IMR-90 (cell line): ENCODE results near the gene RAB34. TPM values are rescaled to one million over a fixed set of nuclear protein-coding genes. Genes with fewer than 3 reads are reported as not detected.

Experiments
- ATAC-seq: fragments of 200-7000 bp; cut with Tn5 transposase; 2 replicates; pipeline ENCODE4 v1.9.1; 2020; ENCODE audit warnings: low read depth, mild to moderate bottlenecking, moderate library complexity
- BruUV-seq: library from RNA; stranded (reverse); fragments of 400-500 nt; replicated peaks from 2 replicates; lab custom pipeline; 2021; lab: Mats Ljungman, UMichigan
- CTCF ChIA-PET: fragments of 300-600 bp; formaldehyde crosslinking; extraction: SDS; loops from one replicate; lab custom pipeline; 2021; ENCODE audit warnings: antibody characterized with exemption; lab: Yijun Ruan, JAX
- POLR2A ChIA-PET: fragments of 300-600 bp; sonication (Branson Sonifier 250); formaldehyde crosslinking; loops from one replicate; lab custom pipeline; 2022; ENCODE audit warnings: antibody characterized with exemption; ENCODE audit not compliant: unreplicated experiment; lab: Charles Lee
- DNase-seq: peaks from one replicate; pipeline ENCODE4 v3.0.0; 2013
- H2AFZ ChIP-seq: replicated peaks from 2 replicates; pipeline ENCODE3; 2013; ENCODE audit warnings: low read length, mild to moderate bottlenecking; ENCODE audit not compliant: poor library complexity
- H2AK5ac ChIP-seq: 2 replicates; pipeline ENCODE4 v1.6.1; 2013; ENCODE audit warnings: low read depth, low read length, inconsistent platforms
- H2AK9ac ChIP-seq: replicated peaks from 2 replicates; pipeline ENCODE3; 2013; ENCODE audit warnings: mild to moderate bottlenecking, low read depth, low read length, moderate library complexity; ENCODE audit not compliant: poor library complexity
- H2BK120ac ChIP-seq: 2 replicates; pipeline ENCODE4 v1.6.1; 2013; ENCODE audit warnings: low read depth, low read length, inconsistent platforms
- H2BK15ac ChIP-seq: 3 replicates; pipeline ENCODE4 v1.6.1; 2013; ENCODE audit warnings: low read depth, low read length, inconsistent platforms
- H2BK20ac ChIP-seq: 2 replicates; pipeline ENCODE4 v1.6.1; 2013; ENCODE audit warnings: low read depth, mild to moderate bottlenecking, inconsistent platforms, low read length, moderate library complexity
- H2BK5ac ChIP-seq: 2 replicates; pipeline ENCODE4 v1.6.1; 2013; ENCODE audit warnings: mild to moderate bottlenecking, low read depth, low read length, inconsistent platforms; ENCODE audit not compliant: poor library complexity, severe bottlenecking
- H3K14ac ChIP-seq: replicated peaks from 2 replicates; pipeline ENCODE4 v1.6.1; 2013; ENCODE audit warnings: low read depth, low read length, inconsistent platforms
- H3K18ac ChIP-seq: 2 replicates; pipeline ENCODE4 v1.6.1; 2013; ENCODE audit warnings: low read depth, low read length, control low read depth
- H3K23ac ChIP-seq: 2 replicates; pipeline ENCODE4 v1.6.1; 2013; ENCODE audit warnings: low read depth, low read length, inconsistent platforms
- H3K27ac ChIP-seq: 2 replicates; pipeline ENCODE4 v1.5.1; 2013; ENCODE audit warnings: mild to moderate bottlenecking, control low read depth, low read length; ENCODE audit not compliant: insufficient read depth
- H3K27me3 ChIP-seq: 2 replicates; pipeline ENCODE4 v1.6.1; 2013; ENCODE audit warnings: low read length; ENCODE audit not compliant: control insufficient read depth, insufficient read depth
- H3K36me3 ChIP-seq: 2 replicates; pipeline ENCODE4 v1.6.1; 2013; ENCODE audit warnings: low read length, mixed read lengths; ENCODE audit not compliant: control insufficient read depth, insufficient read depth
- H3K4ac ChIP-seq: 2 replicates; pipeline ENCODE4 v1.6.1; 2013; ENCODE audit warnings: low read depth, low read length, inconsistent platforms
- H3K4me1 ChIP-seq: 2 replicates; pipeline ENCODE4 v1.6.1; 2013; ENCODE audit warnings: low read length, mixed read lengths; ENCODE audit not compliant: control insufficient read depth, insufficient read depth
- H3K4me2 ChIP-seq: 2 replicates; pipeline ENCODE4 v1.6.1; 2013; ENCODE audit warnings: low read depth, mild to moderate bottlenecking, control low read depth, low read length, moderate library complexity
- H3K4me3 ChIP-seq: 2 replicates; pipeline ENCODE4 v1.5.1; 2013; ENCODE audit warnings: low read depth, mild to moderate bottlenecking, control low read depth, low read length, moderate library complexity; ENCODE audit not compliant: insufficient read depth
- H3K56ac ChIP-seq: 2 replicates; pipeline ENCODE4 v1.6.1; 2013; ENCODE audit warnings: low read length, inconsistent platforms; ENCODE audit not compliant: insufficient read depth; ENCODE audit errors: extremely low read depth
- H3K79me1 ChIP-seq, 2 experiments: 2 replicates each; pipeline ENCODE4 v1.6.1; 2013; ENCODE audit warnings: low read length in 2 of 2, inconsistent platforms in 1 of 2, low read depth in 1 of 2
- H3K9ac ChIP-seq: 2 replicates; pipeline ENCODE4 v1.6.1; 2013; ENCODE audit warnings: low read depth, low read length, control low read depth
- H3K9me1 ChIP-seq: 2 replicates; pipeline ENCODE4 v1.6.1; 2013; ENCODE audit warnings: low read length, inconsistent platforms; ENCODE audit not compliant: insufficient read depth
- H3K9me3 ChIP-seq: 2 replicates; pipeline ENCODE4 v1.6.1; 2013; ENCODE audit warnings: low read length; ENCODE audit not compliant: control insufficient read depth, insufficient read depth
- H4K20me1 ChIP-seq: 2 replicates; pipeline ENCODE4 v1.6.1; 2013; ENCODE audit warnings: low read length, inconsistent platforms; ENCODE audit not compliant: insufficient read depth
- H4K5ac ChIP-seq: 2 replicates; pipeline ENCODE4 v1.6.1; 2013; ENCODE audit warnings: mild to moderate bottlenecking, low read depth, low read length, control low read depth
- H4K8ac ChIP-seq, 2 experiments: 2 replicates each; pipeline ENCODE4 v1.6.1; 2013; ENCODE audit warnings: low read depth in 2 of 2, low read length in 2 of 2, control low read depth in 1 of 2, inconsistent platforms in 1 of 2
- H4K91ac ChIP-seq: 2 replicates; pipeline ENCODE4 v1.6.1; 2013; ENCODE audit warnings: low read depth, low read length, inconsistent platforms; ENCODE audit not compliant: insufficient read depth
- MAZ ChIP-seq: IDR thresholded peaks from 2 replicates; pipeline ENCODE4 v1.6.1; 2012; ENCODE audit warnings: low read depth, mild to moderate bottlenecking, low read length, improper control_type of control experiment, moderate library complexity, borderline replicate concordance
- SMC3 ChIP-seq: fragments of 150-350 bp; IDR thresholded peaks from 2 replicates; pipeline ENCODE4 v1.6.1; 2016; ENCODE audit warnings: low read depth, mild to moderate bottlenecking, antibody characterized with exemption, low read length, moderate library complexity
- WGBS, 2 experiments: methylation state at CpG; one replicate each; pipeline versions ENCODE4 v1.1.5 to v1.1.7; 2013; ENCODE audit warnings: missing lambda C conversion rate in 2 of 2; ENCODE audit not compliant: insufficient read length in 1 of 2; ENCODE audit errors: extremely low coverage in 2 of 2; 5-methylcytosine and 5-hydroxymethylcytosine counted together
- dilution Hi-C: fragments of 300-500 bp; cut with HindIII; formaldehyde crosslinking; loops from one replicate; pipeline ENCODE4 v1.14.3; 2018; ENCODE audit warnings: low sequenced_read_pairs; ENCODE audit not compliant: unreplicated experiment
- in situ Hi-C: fragments of 300-500 bp; cut with MboI; formaldehyde crosslinking; loops from 3 replicates; pipeline ENCODE4 v1.14.3; 2019; ENCODE audit warnings: low sequenced_read_pairs, inconsistent platforms, mixed read lengths
- intact Hi-C: fragments of 100-400 bp; cut with micrococcal nuclease; formaldehyde crosslinking; loops from 2 replicates; pipeline ENCODE4 v1.10.0; 2022
- polyA plus RNA-seq, 3 experiments: library from polyadenylated mRNA; depleted of rRNA; stranded (reverse); fragments of >200 nt; gene quantifications; 2 replicates each; pipeline ENCODE4 v1.2.3, GENCODE V29; 2012; ENCODE audit warnings: low replicate concordance in 1 of 3
- total RNA-seq: library from RNA; depleted of rRNA; stranded (reverse); fragments of >200 nt; gene quantifications from 2 replicates; pipeline ENCODE4 v1.2.3, GENCODE V29; 2012

RAB34 gene
- total and polyA plus RNA-seq, 2 of the 4 experiments (the other 2 are of a cell fraction), result 351 to 387 TPM

GRCh38 chr17:28744104-28744971, 26.7 kb upstream of the RAB34 start:
- peak overlapping the region; percentile 100 for H2AK9ac ChIP-seq
- peak overlapping the region; percentile 96 for H2BK5ac ChIP-seq
- H3K4ac ChIP-seq, result peak overlapping the region; percentile 96
- peaks cover 17% of the 10 kb centered on the region; the same call in 1 of the 2 replicates for H3K9me1 ChIP-seq
- dilution Hi-C loops (no loop called here), intact Hi-C loops (no loop called here), in situ Hi-C loops (no loop called here)
- peak overlapping the region; percentile 28; the same call in 1 of the 2 replicates for H2BK120ac ChIP-seq
- peak overlapping the region; percentile 91 for H4K91ac ChIP-seq
- no peaks in the 10 kb centered on the region for H3K27me3 ChIP-seq
- peak overlapping the region; percentile 92 for H3K4me2 ChIP-seq
- ChIA-PET CTCF (interaction anchor here (1.2 to 3.5 kb wide), 2 partner anchors 17 to 25 kb away, joined by 3 to 40 read pairs; partner anchors contain the start of genes NEK8, RPL23A and TLCD1), POLR2A (interaction anchor here (1.0 to 1.4 kb wide), 3 partner anchors 16 to 18 kb away, joined by 3 read pairs; partner anchors contain the start of genes NEK8 and TLCD1)
- TSS peak; percentile 51 for BruUV-seq
- peaks cover 52% of the 10 kb centered on the region for H4K20me1 ChIP-seq
- H3K9ac ChIP-seq, result peak overlapping the region; percentile 99
- H3K79me1 ChIP-seq, result peaks cover 5 to 51% of the 10 kb centered on the region in 2 experiments; a peak in 3 of 4 replicates
- peak overlapping the region; percentile 81 for H4K5ac ChIP-seq
- H3K23ac ChIP-seq, result peak overlapping the region; percentile 98
- H3K56ac ChIP-seq, result peak overlapping the region; percentile 98
- H3K4me1 ChIP-seq, result peaks cover 16% of the 10 kb centered on the region
- 0% methylated on average over 3 of the region's 61 CpGs; no CpG with 5 or more reads in 1 of the 2 experiments for WGBS, 2 experiments
- H2BK20ac ChIP-seq, result no peak overlapping the region
- H3K18ac ChIP-seq, result peak overlapping the region; percentile 62
- H2AFZ ChIP-seq, result peak overlapping the region; percentile 95
- peak overlapping the region; percentile 97 for H2AK5ac ChIP-seq
- H2BK15ac ChIP-seq, result peak overlapping the region; percentile 64; the same call in 1 of the 3 replicates
- H3K36me3 ChIP-seq, result peaks cover 32% of the 10 kb centered on the region
- ATAC-seq (peak; percentile 9), DNase-seq (peak; percentile 41)
- H3K27ac ChIP-seq, result peak overlapping the region; percentile 99
- peak overlapping the region; percentile 83 to 97 for H4K8ac ChIP-seq
- peak overlapping the region; percentile 100 for H3K4me3 ChIP-seq
- TF ChIP-seq SMC3 (no peak), MAZ (peak; percentile 100)
- no peaks in the 10 kb centered on the region for H3K9me3 ChIP-seq
- peak overlapping the region; percentile 96 for H3K14ac ChIP-seq
